ENCODE results near the gene SLC29A2.

- TF ChIP-seq CTCF (IDR thresholded peaks at IDR 0.05) = no peak
- no peak for TF ChIP-seq POLR2A (IDR thresholded peaks at IDR 0.05)
Observed at GRCh38 chr11:66343176-66343575, 28.4 kb downstream of the SLC29A2 start.
